Heart right ventricle (tissue), 16 donors: ENCODE results near the gene SS18. TPM values are rescaled to one million over a fixed set of nuclear protein-coding genes. Genes with fewer than 3 reads are reported as not detected.

Experiments used
- ATAC-seq, 8 donors: fragments of 200-7000 bp; cut with Tn5 transposase; one replicate each; pipeline ENCODE4 v1.9.1; 2020; ENCODE audit warnings: mild to moderate bottlenecking in 8 of 8, moderate library complexity in 8 of 8, moderate number of reproducible peaks in 1 of 8
- DNase-seq, 2 donors: peaks; one replicate each; pipeline ENCODE4 v3.0.0-alpha.2; 2020
- H3K27ac ChIP-seq, 10 donors: fragments of 200-600 bp; sonication (generic) in 2 of 10; one replicate each; pipeline versions ENCODE4 v1.5.0 to v1.8.0; 2020 to 2022; ENCODE audit warnings: mild to moderate bottlenecking in 3 of 10
- H3K27me3 ChIP-seq, 7 donors: fragments of 200-600 bp; one replicate each; pipeline ENCODE4 v1.8.0; 2021 to 2022; ENCODE audit warnings: mild to moderate bottlenecking in 2 of 7
- H3K36me3 ChIP-seq, 9 donors: fragments of 200-600 bp; sonication (generic) in 1 of 9; one replicate each; pipeline versions ENCODE4 v1.5.0 to v1.8.0; 2020 to 2022; ENCODE audit warnings: mild to moderate bottlenecking in 2 of 9
- H3K4me1 ChIP-seq, 9 donors: fragments of 200-600 bp; sonication (generic) in 1 of 9; one replicate each; pipeline versions ENCODE4 v1.5.0 to v1.8.0; 2020 to 2022; ENCODE audit warnings: mild to moderate bottlenecking in 4 of 9
- H3K4me3 ChIP-seq, 10 donors: fragments of 200-600 bp; sonication (generic) in 2 of 10; one replicate each; pipeline versions ENCODE4 v1.5.0 to v1.8.0; 2020 to 2022; ENCODE audit warnings: mild to moderate bottlenecking in 7 of 10, moderate library complexity in 2 of 10
- H3K9me3 ChIP-seq, 11 donors: fragments of 200-600 bp in 10 of 11; sonication (generic) in 2 of 11; one replicate each; pipeline versions ENCODE4 v1.5.0 to v1.8.0; 2013 to 2022; ENCODE audit warnings: mild to moderate bottlenecking in 2 of 11, control low read depth in 1 of 11, moderate library complexity in 1 of 11
- CTCF ChIP-seq, 9 donors: fragments of 200-600 bp; sonication (generic) in 2 of 9; IDR thresholded peaks; one replicate each; pipeline versions ENCODE4 v1.5.0 to v1.8.0; 2021 to 2022; ENCODE audit warnings: antibody characterized with exemption in 9 of 9, mild to moderate bottlenecking in 5 of 9, moderate library complexity in 1 of 9
- WGBS, 2 donors: extraction: QIAGEN DNeasy Blood & Tissue Kit; methylation state at CpG; one replicate each; pipeline ENCODE4 v1.1.7; 2013; ENCODE audit warnings: inconsistent platforms in 1 of 2; 5-methylcytosine and 5-hydroxymethylcytosine counted together
- intact Hi-C, 10 donors: fragments of 100-400 bp; cut with DNase I; formaldehyde crosslinking; loops; one replicate each; pipeline versions ENCODE4 v1.11.1 to v1.14.2; 2022
- polyA plus RNA-seq, 2 donors: library from polyadenylated mRNA; stranded (reverse); fragments of 200-250 nt; gene quantifications; one replicate each; pipeline ENCODE4 v1.2.3, GENCODE V29; 2013
- total RNA-seq, 10 donors: library from RNA; stranded (reverse); fragmentation: NEBNext Ultra II Directional in 3 of 10; extraction: Animal tissue kit (Norgen Biotek cat#: 25700) in 3 of 10; gene quantifications; one replicate each; pipeline versions ENCODE4 v1.2.1 to v1.2.4, GENCODE V29; 2021 to 2023
- donor health status: Arrhythmogenic right ventricular cardiomyopathy.
- donor health status: ischemic (EF 13 %, LVEDD 7.1; RV severe dilation, severe dysfunction).
- donor health status: healthy with polysubstance abuse.
- donor health status: DM: no; HTN: yes; CAD: no.
- donor health status: DM: no; HTN: no; CAD: no.
- donor health status: ischemic (EF 25% LVEDD 6.9; RV normal size, moderate dysfunction).
- donor health status: ischemic (EF 25% LVEDD 5.7; RV mildly dilated, moderate dysfunction).
- donor health status: healthy.
- donor health status: DM: yes; HTN: yes; CAD: no.
- donor health status: Ischemic cardiomyopathy.
- donor health status: ischemic (EF 35%, LVEDD 5.7; RV mildly dilated, moderate dysfunction).
- donor health status: nonischemic (EF 11% LVEDD 7.7; RV severe dilation, severe dysfunction).
- donor health status: DM: yes; HTN: yes; CAD: no.
- donor health status: PGD.
- donor health status: ischemic (EF 29% LVEDD 5.4; RV normal size, mild dysfunction).
- donor health status: nonischemic (EF 23%, LVEDD 6.1; RV moderate dilation, normal function).

The SS18 gene
- total and polyA plus RNA-seq, 12 donors = 15.1 to 41.8 (median 33.9) TPM

GRCh38 chr18:26059357-26059756 is 31.1 kb downstream of the SS18 start:
- H3K27me3 ChIP-seq = no peaks in the 10 kb centered on the region
- H3K4me3 ChIP-seq = no peak overlapping the region
- no peaks in the 10 kb centered on the region for H3K9me3 ChIP-seq
- intact Hi-C loops = no loop called here
- H3K36me3 ChIP-seq = peaks cover 0 to 85% (median 9%) of the 10 kb centered on the region in 9 donors
- no peak for TF ChIP-seq CTCF (IDR thresholded peaks at IDR 0.05)
- no peak for ATAC-seq
- peak overlapping the region in 1 of 10 donors; percentile 34 for H3K27ac ChIP-seq
- no peak for DNase-seq
- WGBS, 2 donors = 59 to 79% methylated on average over 2 of the region's 2 CpGs
- peaks cover 0 to 34% (median 9%) of the 10 kb centered on the region in 9 donors for H3K4me1 ChIP-seq

- Histone ChIP-seq H3K27ac (peak overlapping the region in 7 of 10 donors; percentile 10 to 67 (median 48)), H3K27me3 (no peaks in the 10 kb centered on the region), H3K36me3 (peaks cover 0 to 84% (median 5%) of the 10 kb centered on the region in 9 donors), H3K4me3 (peak overlapping the region in 1 of 10 donors; percentile 3), H3K9me3 (no peaks in the 10 kb centered on the region), H3K4me1 (peaks cover 0 to 37% (median 9%) of the 10 kb centered on the region in 9 donors)
- ATAC-seq (peak; percentile 75 to 98 (median 88)), DNase-seq (peak in 1 of 2 donors; percentile 8)
- WGBS, 2 donors = 36 to 50% methylated on average over 7 of the region's 7 CpGs
- TF ChIP-seq CTCF (IDR thresholded peaks at IDR 0.05) = no peak
- intact Hi-C loops = no loop called here
Observed at GRCh38 chr18:26057344-26057773, 33.1 kb downstream of the SS18 start.

GRCh38 chr18:26056291-26056690 is 34.1 kb downstream of the SS18 start:
- Histone ChIP-seq H3K4me1 (peaks cover 0 to 48% (median 9%) of the 10 kb centered on the region in 9 donors), H3K36me3 (peaks cover 0 to 87% (median 5%) of the 10 kb centered on the region in 9 donors), H3K27me3 (no peaks in the 10 kb centered on the region), H3K9me3 (no peaks in the 10 kb centered on the region), H3K4me3 (no peak overlapping the region), H3K27ac (peak overlapping the region in 4 of 10 donors; percentile 45 to 67 (median 50))
- 82 to 91% methylated on average over 1 of the region's 1 CpG for WGBS, 2 donors
- ATAC-seq (peak in 2 of 8 donors; percentile 33 to 51), DNase-seq (no peak)
- TF ChIP-seq CTCF (IDR thresholded peaks at IDR 0.05) = no peak
- intact Hi-C loops = no loop called here

- H3K27me3 ChIP-seq = no peaks in the 10 kb centered on the region
- intact Hi-C loops = no loop called here
- no peak overlapping the region for H3K4me3 ChIP-seq
- no peak for TF ChIP-seq CTCF (IDR thresholded peaks at IDR 0.05)
- peaks cover 0 to 29% (median 8%) of the 10 kb centered on the region in 9 donors for H3K4me1 ChIP-seq
- ATAC-seq (no peak), DNase-seq (no peak)
- H3K27ac ChIP-seq = no peak overlapping the region
- peaks cover 0 to 99% (median 5%) of the 10 kb centered on the region in 9 donors for H3K36me3 ChIP-seq
- no peaks in the 10 kb centered on the region for H3K9me3 ChIP-seq
Observed at GRCh38 chr18:26052505-26052904, 37.9 kb downstream of the SS18 start.
